Thyroid gland (tissue), 4 donors: ENCODE measurements around the gene APOLD1.

Source experiments
- CTCF ChIP-seq, 6 experiments: fragments of 200-600 bp in 3 of 6; fragments of 450-650 bp in 3 of 6; sonication (generic) in 3 of 6; IDR thresholded peaks; one replicate each; pipeline ENCODE4 v1.5.1; 2016 to 2019; ENCODE audit warnings: antibody characterized with exemption in 6 of 6, mild to moderate bottlenecking in 2 of 6, inconsistent platforms in 1 of 6, moderate library complexity in 1 of 6
- POLR2A ChIP-seq, 2 donors: fragments of 450-650 bp; IDR thresholded peaks; one replicate each; pipeline ENCODE4 v1.6.1; 2017; ENCODE audit warnings: antibody characterized with exemption in 2 of 2, mild to moderate bottlenecking in 2 of 2, moderate library complexity in 1 of 2

GRCh38 chr12:12784116-12784515 is 1.3 kb upstream of the APOLD1 start:
- TF ChIP-seq CTCF (IDR thresholded peaks at IDR 0.05) (no peak), POLR2A (IDR thresholded peaks at IDR 0.05) (no peak)
